Liver (tissue), 9 donors: ENCODE results near the gene KIFC3. TPM values are rescaled to one million over a fixed set of nuclear protein-coding genes. Genes with fewer than 3 reads are reported as not detected.

Source experiments
- DNase-seq: peaks from one replicate; pipeline ENCODE4 v3.0.0-alpha.2; 2017; ENCODE audit warnings: low spot score
- H3K27ac ChIP-seq, 2 donors: one replicate each; pipeline ENCODE4 v1.7.0; 2013; ENCODE audit warnings: inconsistent platforms in 2 of 2, low read length in 2 of 2, control low read depth in 1 of 2, low read depth in 1 of 2, mild to moderate bottlenecking in 1 of 2
- H3K27me3 ChIP-seq, 4 donors: one replicate each; pipeline versions ENCODE4 v1.6.1 to v1.7.0; 2013; ENCODE audit warnings: low read length in 3 of 4, inconsistent platforms in 1 of 4, mild to moderate bottlenecking in 1 of 4, moderate library complexity in 1 of 4; ENCODE audit not compliant: control insufficient read depth in 4 of 4, insufficient read depth in 4 of 4
- H3K36me3 ChIP-seq, 4 donors: one replicate each; pipeline versions ENCODE4 v1.6.1 to v1.7.0; 2013; ENCODE audit warnings: low read length in 3 of 4, mild to moderate bottlenecking in 3 of 4, low read depth in 1 of 4, moderate library complexity in 1 of 4; ENCODE audit not compliant: control insufficient read depth in 4 of 4, insufficient read depth in 3 of 4
- H3K4me1 ChIP-seq, 4 donors: one replicate each; pipeline versions ENCODE4 v1.6.1 to v1.7.0; 2013; ENCODE audit warnings: low read length in 3 of 4, mild to moderate bottlenecking in 3 of 4, moderate library complexity in 1 of 4; ENCODE audit not compliant: control insufficient read depth in 4 of 4, insufficient read depth in 4 of 4
- H3K4me3 ChIP-seq, 3 donors: one replicate each; pipeline versions ENCODE4 v1.6.1 to v1.7.0; 2013; ENCODE audit warnings: low read length in 3 of 3, control low read depth in 1 of 3, low read depth in 1 of 3, mild to moderate bottlenecking in 1 of 3
- H3K9ac ChIP-seq, 2 donors: one replicate each; pipeline ENCODE4 v1.7.0; 2013; ENCODE audit warnings: low read length in 2 of 2, mild to moderate bottlenecking in 2 of 2, moderate library complexity in 2 of 2, control low read depth in 1 of 2, low read depth in 1 of 2
- H3K9me3 ChIP-seq, 4 donors: one replicate each; pipeline versions ENCODE4 v1.6.1 to v1.7.0; 2013; ENCODE audit warnings: low read length in 3 of 4; ENCODE audit not compliant: control insufficient read depth in 4 of 4
- EGR1 ChIP-seq, 2 donors: IDR thresholded peaks; 2 replicates each; pipeline ENCODE4 v1.6.1; 2016 to 2018; ENCODE audit warnings: antibody characterized with exemption in 2 of 2, low read depth in 2 of 2
- FOXA1 ChIP-seq: IDR thresholded peaks from 2 replicates; pipeline ENCODE4 v1.6.1; 2016; ENCODE audit warnings: antibody characterized with exemption
- FOXA2 ChIP-seq: IDR thresholded peaks from 2 replicates; pipeline ENCODE4 v1.6.1; 2016; ENCODE audit warnings: antibody characterized with exemption
- GABPA ChIP-seq, 2 donors: IDR thresholded peaks in 1 of 2; conservative IDR thresholded peaks in 1 of 2; 2 replicates each; pipeline ENCODE4 v1.6.1; 2016; ENCODE audit warnings: antibody characterized with exemption in 2 of 2, mild to moderate bottlenecking in 1 of 2, moderate library complexity in 1 of 2
- HNF4A ChIP-seq, 2 donors: conservative IDR thresholded peaks; 2 replicates each; pipeline ENCODE4 v1.6.1; 2016; ENCODE audit warnings: antibody characterized with exemption in 2 of 2, mild to moderate bottlenecking in 2 of 2
- HNF4G ChIP-seq: IDR thresholded peaks from 2 replicates; pipeline ENCODE4 v1.6.1; 2016; ENCODE audit warnings: antibody characterized with exemption
- JUND ChIP-seq, 2 donors: IDR thresholded peaks; 2 replicates each; pipeline ENCODE4 v1.6.1; 2016; ENCODE audit warnings: antibody characterized with exemption in 2 of 2
- NR2F2 ChIP-seq: IDR thresholded peaks from 2 replicates; pipeline ENCODE4 v1.6.1; 2016; ENCODE audit warnings: antibody characterized with exemption
- RAD21 ChIP-seq, 2 donors: IDR thresholded peaks; 2 replicates each; pipeline ENCODE4 v1.6.1; 2016; ENCODE audit warnings: antibody characterized with exemption in 2 of 2, mild to moderate bottlenecking in 2 of 2
- RXRA ChIP-seq, 2 donors: IDR thresholded peaks; 2 replicates each; pipeline ENCODE4 v1.6.1; 2017 to 2018; ENCODE audit warnings: antibody characterized with exemption in 2 of 2, mild to moderate bottlenecking in 1 of 2
- SP1 ChIP-seq: IDR thresholded peaks from 2 replicates; pipeline ENCODE4 v1.6.1; 2018; ENCODE audit warnings: antibody characterized with exemption, mild to moderate bottlenecking
- TAF1 ChIP-seq: conservative IDR thresholded peaks from 2 replicates; pipeline ENCODE4 v1.6.1; 2016; ENCODE audit warnings: antibody characterized with exemption, mild to moderate bottlenecking
- YY1 ChIP-seq: IDR thresholded peaks from 2 replicates; pipeline ENCODE4 v1.6.1; 2016; ENCODE audit warnings: antibody characterized with exemption, mild to moderate bottlenecking
- WGBS: extraction: QIAGEN DNeasy Blood & Tissue Kit; methylation state at CpG from one replicate; pipeline ENCODE4 v1.1.7; 2013; 5-methylcytosine and 5-hydroxymethylcytosine counted together
- polyA plus RNA-seq, 2 donors: library from polyadenylated mRNA; stranded (reverse) in 1 of 2; unstranded in 1 of 2; fragments of 200-250 nt in 1 of 2; fragments of >200 nt in 1 of 2; fragmentation: Nextera tagmentation in 1 of 2; extraction: Ambion mirVana in 1 of 2; gene quantifications; one replicate each; pipeline versions ENCODE4 v1.2.1 to v1.2.3, GENCODE V29; 2013 to 2015
- total RNA-seq, 2 donors: library from RNA; depleted of rRNA; stranded (reverse); fragments of >200 nt; gene quantifications; one replicate each; pipeline ENCODE4 v1.2.3, GENCODE V29; 2014
- TF ChIP-seq, protein P1 (sequence below): IDR thresholded peaks from 2 replicates; pipeline ENCODE4 v1.6.1; 2016; ENCODE audit warnings: antibody characterized with exemption
- TF ChIP-seq, protein P2 (sequence below): IDR thresholded peaks from 2 replicates; pipeline ENCODE4 v1.6.1; 2016; ENCODE audit warnings: antibody characterized with exemption, mild to moderate bottlenecking
- TF ChIP-seq, protein P3 (sequence below): IDR thresholded peaks from 2 replicates; pipeline ENCODE4 v1.6.1; 2016; ENCODE audit warnings: antibody characterized with exemption
- TF ChIP-seq, protein P4 (sequence below): IDR thresholded peaks from 2 replicates; pipeline ENCODE4 v1.6.1; 2016; ENCODE audit warnings: antibody characterized with exemption
- TF ChIP-seq, protein P5 (sequence below): fragments of 150-350 bp; IDR thresholded peaks from 2 replicates; pipeline ENCODE4 v1.5.1; 2017; ENCODE audit warnings: improper control_type of control experiment, low read depth, low read length; ENCODE audit not compliant: missing input control
- donor health status: healthy.
- donor health status: healthy.
- donor health status: healthy.
- donor health status: healthy.
- donor health status: healthy.

Gene KIFC3
- total and polyA plus RNA-seq, 4 donors = 16.5 to 103 (median 27.4) TPM

DNA sequence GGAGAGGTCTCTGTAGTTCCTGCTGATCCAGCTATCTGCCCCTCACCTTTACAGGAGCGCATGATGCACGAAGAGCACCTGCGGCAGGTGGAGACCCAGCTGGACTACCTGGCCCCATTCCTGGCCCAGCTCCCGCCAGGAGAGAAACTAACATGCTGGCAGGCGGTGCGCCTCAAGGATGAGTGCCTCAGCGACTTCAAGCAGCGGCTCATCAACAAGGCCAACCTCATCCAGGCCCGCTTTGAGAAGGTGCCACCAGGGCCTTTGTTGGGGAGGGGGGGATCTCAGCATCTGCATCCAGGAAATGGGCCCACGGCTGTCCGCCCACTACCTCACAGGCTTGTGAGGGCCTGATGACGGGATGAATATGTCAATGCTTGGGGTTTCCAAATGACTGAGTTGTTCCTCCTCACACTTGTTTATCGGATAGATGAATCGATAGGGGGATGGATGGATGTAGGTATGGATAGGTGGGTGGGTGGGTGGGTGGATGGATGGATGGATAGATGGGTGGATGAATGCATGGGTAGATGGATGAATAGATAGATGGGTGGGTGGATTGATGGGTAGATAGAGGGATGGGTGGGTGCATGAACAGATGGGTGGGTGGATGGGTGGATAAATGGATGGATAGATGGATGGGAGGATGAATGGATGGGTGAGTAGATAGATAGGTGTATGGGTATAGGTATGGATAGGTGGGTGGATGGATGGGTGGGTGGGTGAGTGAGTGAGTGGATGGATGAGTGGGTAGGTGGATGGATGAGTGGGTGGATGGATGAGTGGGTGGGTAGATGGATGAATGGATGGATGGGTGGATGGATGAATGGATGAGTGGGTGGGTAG is 73.7 kb downstream of the KIFC3 start (continued):
- TF ChIP-seq, protein P1, sequence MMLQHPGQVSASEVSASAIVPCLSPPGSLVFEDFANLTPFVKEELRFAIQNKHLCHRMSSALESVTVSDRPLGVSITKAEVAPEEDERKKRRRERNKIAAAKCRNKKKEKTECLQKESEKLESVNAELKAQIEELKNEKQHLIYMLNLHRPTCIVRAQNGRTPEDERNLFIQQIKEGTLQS = no peak
- TF ChIP-seq, protein P2, sequence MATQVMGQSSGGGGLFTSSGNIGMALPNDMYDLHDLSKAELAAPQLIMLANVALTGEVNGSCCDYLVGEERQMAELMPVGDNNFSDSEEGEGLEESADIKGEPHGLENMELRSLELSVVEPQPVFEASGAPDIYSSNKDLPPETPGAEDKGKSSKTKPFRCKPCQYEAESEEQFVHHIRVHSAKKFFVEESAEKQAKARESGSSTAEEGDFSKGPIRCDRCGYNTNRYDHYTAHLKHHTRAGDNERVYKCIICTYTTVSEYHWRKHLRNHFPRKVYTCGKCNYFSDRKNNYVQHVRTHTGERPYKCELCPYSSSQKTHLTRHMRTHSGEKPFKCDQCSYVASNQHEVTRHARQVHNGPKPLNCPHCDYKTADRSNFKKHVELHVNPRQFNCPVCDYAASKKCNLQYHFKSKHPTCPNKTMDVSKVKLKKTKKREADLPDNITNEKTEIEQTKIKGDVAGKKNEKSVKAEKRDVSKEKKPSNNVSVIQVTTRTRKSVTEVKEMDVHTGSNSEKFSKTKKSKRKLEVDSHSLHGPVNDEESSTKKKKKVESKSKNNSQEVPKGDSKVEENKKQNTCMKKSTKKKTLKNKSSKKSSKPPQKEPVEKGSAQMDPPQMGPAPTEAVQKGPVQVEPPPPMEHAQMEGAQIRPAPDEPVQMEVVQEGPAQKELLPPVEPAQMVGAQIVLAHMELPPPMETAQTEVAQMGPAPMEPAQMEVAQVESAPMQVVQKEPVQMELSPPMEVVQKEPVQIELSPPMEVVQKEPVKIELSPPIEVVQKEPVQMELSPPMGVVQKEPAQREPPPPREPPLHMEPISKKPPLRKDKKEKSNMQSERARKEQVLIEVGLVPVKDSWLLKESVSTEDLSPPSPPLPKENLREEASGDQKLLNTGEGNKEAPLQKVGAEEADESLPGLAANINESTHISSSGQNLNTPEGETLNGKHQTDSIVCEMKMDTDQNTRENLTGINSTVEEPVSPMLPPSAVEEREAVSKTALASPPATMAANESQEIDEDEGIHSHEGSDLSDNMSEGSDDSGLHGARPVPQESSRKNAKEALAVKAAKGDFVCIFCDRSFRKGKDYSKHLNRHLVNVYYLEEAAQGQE = no peak

DNA sequence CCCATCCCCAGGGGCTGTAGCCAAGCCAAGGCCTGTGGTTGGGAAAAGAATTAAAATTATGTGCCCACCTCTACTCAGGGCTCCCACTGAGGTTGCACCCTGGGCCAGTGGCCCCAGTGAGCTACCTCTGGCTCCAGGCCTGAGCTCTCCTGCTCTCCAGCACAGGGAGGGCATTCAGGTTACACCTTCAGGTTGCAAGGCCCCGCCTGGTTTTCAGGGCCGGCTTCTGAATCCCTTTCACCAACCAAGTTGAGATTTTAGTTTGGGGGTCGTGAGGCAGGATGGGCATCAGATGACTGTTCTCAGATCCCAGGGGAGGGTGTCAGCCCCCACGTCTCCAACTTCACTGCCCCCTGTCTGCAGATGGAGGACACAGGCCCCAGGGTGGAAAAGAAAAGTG is 74.7 kb downstream of the KIFC3 start:
- Histone ChIP-seq H3K27me3 (no peaks in the 10 kb centered on the region), H3K27ac (no peak overlapping the region), H3K4me3 (no peak overlapping the region), H3K9ac (no peak overlapping the region), H3K9me3 (no peaks in the 10 kb centered on the region), H3K4me1 (no peaks in the 10 kb centered on the region), H3K36me3 (no peaks in the 10 kb centered on the region)
- no peak for DNase-seq
- WGBS = 88% methylated on average over 4 of the region's 4 CpGs
- TF ChIP-seq FOXA1 = no peak
- no peak for TF ChIP-seq HNF4A (conservative IDR thresholded peaks at IDR 0.05)
- TF ChIP-seq RXRA (IDR thresholded peaks at IDR 0.05) = no peak
- no peak for TF ChIP-seq FOXA2
- TF ChIP-seq, protein P1 = no peak
- TF ChIP-seq EGR1 (IDR thresholded peaks at IDR 0.05; ENCODE audit: low read depth in 2 of 2) = no peak
- TF ChIP-seq, protein P3, sequence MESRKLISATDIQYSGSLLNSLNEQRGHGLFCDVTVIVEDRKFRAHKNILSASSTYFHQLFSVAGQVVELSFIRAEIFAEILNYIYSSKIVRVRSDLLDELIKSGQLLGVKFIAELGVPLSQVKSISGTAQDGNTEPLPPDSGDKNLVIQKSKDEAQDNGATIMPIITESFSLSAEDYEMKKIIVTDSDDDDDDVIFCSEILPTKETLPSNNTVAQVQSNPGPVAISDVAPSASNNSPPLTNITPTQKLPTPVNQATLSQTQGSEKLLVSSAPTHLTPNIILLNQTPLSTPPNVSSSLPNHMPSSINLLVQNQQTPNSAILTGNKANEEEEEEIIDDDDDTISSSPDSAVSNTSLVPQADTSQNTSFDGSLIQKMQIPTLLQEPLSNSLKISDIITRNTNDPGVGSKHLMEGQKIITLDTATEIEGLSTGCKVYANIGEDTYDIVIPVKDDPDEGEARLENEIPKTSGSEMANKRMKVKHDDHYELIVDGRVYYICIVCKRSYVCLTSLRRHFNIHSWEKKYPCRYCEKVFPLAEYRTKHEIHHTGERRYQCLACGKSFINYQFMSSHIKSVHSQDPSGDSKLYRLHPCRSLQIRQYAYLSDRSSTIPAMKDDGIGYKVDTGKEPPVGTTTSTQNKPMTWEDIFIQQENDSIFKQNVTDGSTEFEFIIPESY = no peak
- TF ChIP-seq, protein P2 = no peak
- no peak for TF ChIP-seq YY1
- TF ChIP-seq, protein P4, sequence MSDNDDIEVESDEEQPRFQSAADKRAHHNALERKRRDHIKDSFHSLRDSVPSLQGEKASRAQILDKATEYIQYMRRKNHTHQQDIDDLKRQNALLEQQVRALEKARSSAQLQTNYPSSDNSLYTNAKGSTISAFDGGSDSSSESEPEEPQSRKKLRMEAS = no peak
- TF ChIP-seq JUND (IDR thresholded peaks at IDR 0.05) = no peak
- TF ChIP-seq HNF4G = no peak
- TF ChIP-seq TAF1 = no peak
- no peak for TF ChIP-seq NR2F2
- TF ChIP-seq RAD21 (IDR thresholded peaks at IDR 0.05) = no peak
- TF ChIP-seq, protein P5, sequence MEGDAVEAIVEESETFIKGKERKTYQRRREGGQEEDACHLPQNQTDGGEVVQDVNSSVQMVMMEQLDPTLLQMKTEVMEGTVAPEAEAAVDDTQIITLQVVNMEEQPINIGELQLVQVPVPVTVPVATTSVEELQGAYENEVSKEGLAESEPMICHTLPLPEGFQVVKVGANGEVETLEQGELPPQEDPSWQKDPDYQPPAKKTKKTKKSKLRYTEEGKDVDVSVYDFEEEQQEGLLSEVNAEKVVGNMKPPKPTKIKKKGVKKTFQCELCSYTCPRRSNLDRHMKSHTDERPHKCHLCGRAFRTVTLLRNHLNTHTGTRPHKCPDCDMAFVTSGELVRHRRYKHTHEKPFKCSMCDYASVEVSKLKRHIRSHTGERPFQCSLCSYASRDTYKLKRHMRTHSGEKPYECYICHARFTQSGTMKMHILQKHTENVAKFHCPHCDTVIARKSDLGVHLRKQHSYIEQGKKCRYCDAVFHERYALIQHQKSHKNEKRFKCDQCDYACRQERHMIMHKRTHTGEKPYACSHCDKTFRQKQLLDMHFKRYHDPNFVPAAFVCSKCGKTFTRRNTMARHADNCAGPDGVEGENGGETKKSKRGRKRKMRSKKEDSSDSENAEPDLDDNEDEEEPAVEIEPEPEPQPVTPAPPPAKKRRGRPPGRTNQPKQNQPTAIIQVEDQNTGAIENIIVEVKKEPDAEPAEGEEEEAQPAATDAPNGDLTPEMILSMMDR = no peak
- no peak for TF ChIP-seq SP1
- no peak for TF ChIP-seq GABPA (IDR thresholded peaks at IDR 0.05 in 1 of 2, conservative IDR thresholded peaks at IDR 0.05 in 1 of 2)
